ENCODE results near the gene COL13A1. TPM values are rescaled to one million over a fixed set of nuclear protein-coding genes. Genes with fewer than 3 reads are reported as not detected.

COL13A1 gene
- total and polyA plus RNA-seq, 2 donors from 2014 or later, result 4.0 to 5.2 TPM

DNA sequence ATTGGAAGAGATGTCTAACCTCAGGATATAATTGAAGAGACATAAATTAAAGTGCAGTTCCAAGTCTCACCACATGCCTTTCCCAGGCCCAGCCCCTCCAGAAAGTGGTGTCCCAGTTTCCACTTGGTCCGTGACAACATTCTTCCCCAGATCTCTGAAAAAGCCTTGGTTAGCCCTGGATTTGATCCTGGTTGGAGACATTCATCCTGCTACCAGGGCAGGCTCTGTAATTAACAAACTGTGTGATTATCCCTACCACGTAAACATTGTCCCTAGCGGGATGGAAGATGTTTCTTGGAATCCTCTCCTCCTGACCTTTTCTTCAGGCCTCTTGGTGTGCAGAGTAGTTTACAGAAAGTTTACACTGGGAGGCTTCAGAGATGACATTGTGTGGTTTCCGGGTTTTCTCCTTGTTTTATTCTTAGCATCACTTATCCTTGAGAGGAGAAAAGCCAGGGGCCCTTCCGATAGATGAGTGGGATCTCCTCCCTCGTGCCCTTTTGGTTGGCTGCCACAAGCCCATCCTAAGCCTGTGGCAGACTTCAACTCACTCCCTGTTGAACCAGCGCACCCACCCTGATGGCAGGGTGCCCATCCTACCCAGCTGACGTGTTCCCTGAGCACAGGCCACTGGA, 83.8 kb downstream of the COL13A1 start:
- TF ChIP-seq, protein P1, sequence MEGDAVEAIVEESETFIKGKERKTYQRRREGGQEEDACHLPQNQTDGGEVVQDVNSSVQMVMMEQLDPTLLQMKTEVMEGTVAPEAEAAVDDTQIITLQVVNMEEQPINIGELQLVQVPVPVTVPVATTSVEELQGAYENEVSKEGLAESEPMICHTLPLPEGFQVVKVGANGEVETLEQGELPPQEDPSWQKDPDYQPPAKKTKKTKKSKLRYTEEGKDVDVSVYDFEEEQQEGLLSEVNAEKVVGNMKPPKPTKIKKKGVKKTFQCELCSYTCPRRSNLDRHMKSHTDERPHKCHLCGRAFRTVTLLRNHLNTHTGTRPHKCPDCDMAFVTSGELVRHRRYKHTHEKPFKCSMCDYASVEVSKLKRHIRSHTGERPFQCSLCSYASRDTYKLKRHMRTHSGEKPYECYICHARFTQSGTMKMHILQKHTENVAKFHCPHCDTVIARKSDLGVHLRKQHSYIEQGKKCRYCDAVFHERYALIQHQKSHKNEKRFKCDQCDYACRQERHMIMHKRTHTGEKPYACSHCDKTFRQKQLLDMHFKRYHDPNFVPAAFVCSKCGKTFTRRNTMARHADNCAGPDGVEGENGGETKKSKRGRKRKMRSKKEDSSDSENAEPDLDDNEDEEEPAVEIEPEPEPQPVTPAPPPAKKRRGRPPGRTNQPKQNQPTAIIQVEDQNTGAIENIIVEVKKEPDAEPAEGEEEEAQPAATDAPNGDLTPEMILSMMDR (IDR thresholded peaks at IDR 0.05; ENCODE audit: borderline replicate concordance, extremely low read depth, insufficient read depth), result no peak
- H3K27ac ChIP-seq (ENCODE audit: low read depth in 2 of 2, low read length in 2 of 2), result no peak overlapping the region
- no peaks in the 10 kb centered on the region for H3K36me3 ChIP-seq (ENCODE audit: control insufficient read depth in 2 of 3, insufficient read depth in 3 of 3, low read length in 3 of 3)
- H3K4me3 ChIP-seq (ENCODE audit: low read length in 3 of 3), result no peak overlapping the region
- FAIRE-seq, result no peak
- H3K4me1 ChIP-seq (ENCODE audit: control insufficient read depth in 2 of 3, insufficient read depth in 2 of 3, low read depth in 1 of 3, low read length in 3 of 3), result peaks cover 1 to 2% (median 2%) of the 10 kb centered on the region in 3 donors
- intact Hi-C loops (cut with DNase I), result no loop called here
- no peaks in the 10 kb centered on the region for H3K9me3 ChIP-seq (ENCODE audit: control insufficient read depth in 2 of 3, insufficient read depth in 1 of 3, low read length in 3 of 3)
- no peaks in the 10 kb centered on the region for H3K27me3 ChIP-seq (ENCODE audit: control insufficient read depth, insufficient read depth, low read length)
- no peak overlapping the region for H3K9ac ChIP-seq (ENCODE audit: low read length in 3 of 3)
- no peak for DNase-seq

DNA sequence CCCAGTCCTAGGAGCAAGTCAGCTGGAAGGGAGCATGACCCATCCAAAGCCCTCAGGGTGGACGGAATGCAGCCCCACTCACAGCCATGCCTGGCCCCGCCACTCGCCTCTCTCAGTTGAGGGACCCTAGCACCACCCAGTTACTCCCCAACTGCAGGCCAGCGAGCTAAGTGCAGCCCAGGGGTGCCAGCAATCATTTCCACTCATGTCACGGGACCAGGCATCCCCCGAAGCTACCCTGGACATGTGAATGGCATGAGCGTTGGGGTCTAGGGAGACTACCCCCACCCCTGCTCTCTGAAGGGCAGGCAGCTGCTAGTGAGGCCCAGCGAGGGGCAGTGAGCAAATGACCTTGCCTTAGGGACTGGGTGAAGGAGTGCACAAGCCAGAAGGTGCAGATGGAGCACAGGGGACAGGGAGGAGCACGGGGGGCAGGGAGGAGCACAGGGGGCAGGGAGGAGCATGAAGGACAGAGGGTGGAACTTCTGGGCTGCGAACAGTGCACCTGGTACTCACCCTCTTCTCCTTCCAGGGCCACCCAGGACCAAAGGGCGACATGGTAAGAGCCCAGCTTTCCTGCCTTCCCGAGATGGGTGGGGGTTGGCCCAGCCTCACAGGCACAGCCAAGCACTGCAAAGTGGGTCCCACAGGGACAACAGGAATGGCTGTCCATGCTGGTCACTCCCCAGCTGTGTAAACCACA, 87.3 kb downstream of the COL13A1 start:
- no peak overlapping the region for H3K27ac ChIP-seq (ENCODE audit: low read depth in 2 of 2, low read length in 2 of 2)
- intact Hi-C loops (cut with DNase I), result no loop called here
- H3K4me1 ChIP-seq (ENCODE audit: control insufficient read depth in 2 of 3, insufficient read depth in 2 of 3, low read depth in 1 of 3, low read length in 3 of 3), result peaks cover 0 to 5% (median 4%) of the 10 kb centered on the region in 3 donors
- H3K27me3 ChIP-seq (ENCODE audit: control insufficient read depth, insufficient read depth, low read length), result no peaks in the 10 kb centered on the region
- no peak overlapping the region for H3K9ac ChIP-seq (ENCODE audit: low read length in 3 of 3)
- H3K9me3 ChIP-seq (ENCODE audit: control insufficient read depth in 2 of 3, insufficient read depth in 1 of 3, low read length in 3 of 3), result no peaks in the 10 kb centered on the region
- DNase-seq, result no peak
- no peak overlapping the region for H3K4me3 ChIP-seq (ENCODE audit: low read length in 3 of 3)
- FAIRE-seq, result no peak
- H3K36me3 ChIP-seq (ENCODE audit: control insufficient read depth in 2 of 3, insufficient read depth in 3 of 3, low read length in 3 of 3), result no peaks in the 10 kb centered on the region
- TF ChIP-seq, protein P1 (IDR thresholded peaks at IDR 0.05; ENCODE audit: borderline replicate concordance, extremely low read depth, insufficient read depth), result no peak

- no peak for DNase-seq
- H3K4me3 ChIP-seq (ENCODE audit: low read length in 3 of 3), result no peak overlapping the region
- H3K27me3 ChIP-seq (ENCODE audit: control insufficient read depth, insufficient read depth, low read length), result no peaks in the 10 kb centered on the region
- H3K27ac ChIP-seq (ENCODE audit: low read depth in 2 of 2, low read length in 2 of 2), result no peak overlapping the region
- TF ChIP-seq, protein P1 (IDR thresholded peaks at IDR 0.05; ENCODE audit: borderline replicate concordance, extremely low read depth, insufficient read depth), result no peak
- no peak overlapping the region for H3K9ac ChIP-seq (ENCODE audit: low read length in 3 of 3)
- intact Hi-C loops (cut with DNase I), result no loop called here
- no peak for FAIRE-seq
- peaks cover 0 to 5% (median 4%) of the 10 kb centered on the region in 3 donors for H3K4me1 ChIP-seq (ENCODE audit: control insufficient read depth in 2 of 3, insufficient read depth in 2 of 3, low read depth in 1 of 3, low read length in 3 of 3)
- H3K9me3 ChIP-seq (ENCODE audit: control insufficient read depth in 2 of 3, insufficient read depth in 1 of 3, low read length in 3 of 3), result no peaks in the 10 kb centered on the region
- H3K36me3 ChIP-seq (ENCODE audit: control insufficient read depth in 2 of 3, insufficient read depth in 3 of 3, low read length in 3 of 3), result no peaks in the 10 kb centered on the region
Measured at GRCh38 chr10:69890065-69890847, 88.5 kb downstream of the COL13A1 start.

Measured in kidney (tissue), 14 donors.